Stimulated activated CD4-positive, alpha-beta T cell treated with anti-CD3 and anti-CD28 coated beads, TNF-alpha, amount 100 ng/mL, for 1 hour (primary cell): Measurements from ENCODE around the gene MROH8.

Source experiments
- DNase-seq, 3 donors: peaks; one replicate each; pipeline ENCODE4 v3.0.0-alpha.2; 2020; ENCODE audit warnings: low read depth in 3 of 3, low spot score in 1 of 3

Gene MROH8

GRCh38 chr20:37178839-37179682 is at the start of gene MROH8, which contains the start of gene RPN2:
TSS of gene MROH8 (minus strand) at chr20:37179548.
TSS of gene RPN2 (plus strand) at chr20:37179330. CDS start at chr20:37179357, 27 bp downstream.
- DNase-seq, result peak; percentile 84 to 89 (median 84)

DNA sequence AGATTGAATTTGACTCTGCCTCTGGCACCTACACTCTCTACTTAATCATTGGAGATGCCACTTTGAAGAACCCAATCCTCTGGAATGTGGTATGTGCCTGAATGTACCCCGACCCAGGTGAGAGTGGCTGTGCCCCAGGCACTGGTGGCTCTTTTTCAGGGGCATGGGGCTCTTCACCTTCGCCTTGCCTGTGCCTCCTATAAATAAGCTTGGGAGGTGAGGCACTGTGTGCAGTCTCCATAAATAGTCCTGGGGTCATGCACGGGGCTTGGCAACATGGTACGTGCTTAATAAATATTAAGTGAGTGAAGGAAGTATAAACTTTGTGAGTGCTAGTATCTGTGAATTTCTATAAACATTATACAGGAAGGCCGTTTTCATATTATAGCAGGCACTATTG is 49.3 kb upstream of the MROH8 start:
- DNase-seq, result no peak

DNA sequence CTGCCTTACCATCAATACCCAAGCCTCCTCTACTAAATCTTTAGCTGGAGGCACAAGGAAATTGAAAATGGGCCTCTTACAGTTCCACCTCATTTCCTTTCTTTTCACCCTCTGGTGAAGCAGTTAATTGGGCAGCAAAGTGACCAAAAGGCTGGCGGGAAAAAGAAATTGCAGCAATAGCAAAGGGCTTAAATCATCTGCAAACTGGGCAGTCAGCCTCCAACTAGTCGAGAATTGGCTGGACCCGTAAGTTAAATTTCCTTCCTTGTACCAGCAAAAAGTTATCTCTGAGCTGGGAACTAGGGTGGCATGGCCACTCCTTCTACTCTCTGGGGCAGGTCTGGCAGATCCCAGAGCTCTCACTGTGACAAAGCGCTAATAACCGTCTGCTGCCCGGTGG is 48.7 kb upstream of the MROH8 start:
- no peak for DNase-seq

DNA sequence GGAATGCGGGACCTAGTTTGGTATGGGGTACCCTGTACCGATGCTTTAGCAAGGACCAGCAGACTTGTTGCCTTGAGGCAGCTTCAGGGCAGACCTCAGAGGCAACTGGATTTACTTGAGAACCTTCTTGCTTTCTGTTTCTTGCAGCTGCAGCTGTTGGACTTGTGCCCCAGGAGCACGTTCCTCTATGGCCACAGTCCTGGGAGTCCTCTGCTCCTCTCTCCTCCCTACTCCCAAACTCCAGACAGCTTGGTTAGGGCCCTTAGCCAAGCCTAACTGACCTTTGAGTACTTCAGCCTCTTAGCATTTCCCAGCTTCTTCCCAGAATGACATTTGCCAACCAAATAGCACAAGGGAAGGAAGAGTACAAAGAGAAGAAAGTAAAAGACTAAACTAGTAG is 47.5 kb upstream of the MROH8 start:
- no peak for DNase-seq

DNA sequence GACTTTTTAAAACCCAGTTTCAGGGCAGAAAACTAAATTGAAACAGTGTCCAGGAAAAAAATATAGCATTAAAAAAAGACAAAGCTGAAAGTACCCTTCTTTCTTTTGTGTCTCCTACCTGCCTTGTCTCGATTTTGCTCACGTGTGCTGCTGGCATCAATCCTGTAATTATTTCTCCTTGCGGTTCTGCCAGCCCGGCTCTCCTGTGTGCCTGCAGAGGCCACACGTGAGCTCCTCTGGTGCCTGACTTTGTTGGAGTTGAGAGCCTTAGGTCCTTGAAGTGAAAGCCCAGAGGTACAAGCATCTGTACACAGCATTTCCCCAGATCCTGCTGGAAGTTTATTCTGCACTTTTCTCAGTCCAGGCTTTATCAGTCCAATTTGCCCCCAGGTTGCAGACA is 45.8 kb upstream of the MROH8 start:
- no peak for DNase-seq

DNA sequence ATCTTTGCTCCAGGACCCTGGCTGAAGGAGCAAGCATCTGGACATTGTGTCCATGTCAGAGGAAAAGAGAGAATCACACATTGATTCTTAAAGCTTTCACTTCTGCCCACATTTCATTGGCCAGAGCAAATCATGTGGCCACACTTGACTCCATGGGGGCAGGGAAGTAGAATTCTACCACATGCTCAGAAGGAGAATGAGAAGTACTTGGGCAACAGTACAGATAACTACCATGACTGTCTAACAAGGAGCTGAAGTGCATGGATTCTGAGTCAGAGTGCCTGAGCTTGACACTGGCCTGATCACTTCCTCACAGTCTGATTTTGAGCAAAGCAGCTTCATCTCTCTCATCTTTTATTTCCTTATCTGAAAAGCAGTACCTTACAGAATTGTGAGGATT is 43.7 kb upstream of the MROH8 start:
- no peak for DNase-seq

DNA sequence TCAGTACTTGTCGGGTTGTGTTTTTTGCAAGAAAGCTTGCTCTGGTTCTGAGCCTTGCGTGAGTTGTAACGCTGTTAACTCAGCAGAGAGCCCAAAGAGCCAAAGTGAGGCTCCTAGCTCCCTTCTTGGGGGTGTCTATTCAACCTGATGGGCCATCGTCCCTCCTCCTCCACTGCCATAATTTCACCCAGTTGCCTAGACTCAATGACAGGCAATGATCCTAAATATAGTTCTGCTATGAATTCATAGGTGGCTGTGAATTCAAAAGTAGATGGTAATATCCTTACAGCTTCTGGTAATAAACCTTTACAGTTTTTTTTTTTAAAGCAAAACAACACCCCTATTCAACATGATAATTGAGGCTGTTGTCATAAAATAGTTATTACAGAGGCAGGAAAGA is 42.7 kb upstream of the MROH8 start:
- no peak for DNase-seq

GRCh38 chr20:37220731-37221130 is 41.4 kb upstream of the MROH8 start:
- DNase-seq, result no peak

DNA sequence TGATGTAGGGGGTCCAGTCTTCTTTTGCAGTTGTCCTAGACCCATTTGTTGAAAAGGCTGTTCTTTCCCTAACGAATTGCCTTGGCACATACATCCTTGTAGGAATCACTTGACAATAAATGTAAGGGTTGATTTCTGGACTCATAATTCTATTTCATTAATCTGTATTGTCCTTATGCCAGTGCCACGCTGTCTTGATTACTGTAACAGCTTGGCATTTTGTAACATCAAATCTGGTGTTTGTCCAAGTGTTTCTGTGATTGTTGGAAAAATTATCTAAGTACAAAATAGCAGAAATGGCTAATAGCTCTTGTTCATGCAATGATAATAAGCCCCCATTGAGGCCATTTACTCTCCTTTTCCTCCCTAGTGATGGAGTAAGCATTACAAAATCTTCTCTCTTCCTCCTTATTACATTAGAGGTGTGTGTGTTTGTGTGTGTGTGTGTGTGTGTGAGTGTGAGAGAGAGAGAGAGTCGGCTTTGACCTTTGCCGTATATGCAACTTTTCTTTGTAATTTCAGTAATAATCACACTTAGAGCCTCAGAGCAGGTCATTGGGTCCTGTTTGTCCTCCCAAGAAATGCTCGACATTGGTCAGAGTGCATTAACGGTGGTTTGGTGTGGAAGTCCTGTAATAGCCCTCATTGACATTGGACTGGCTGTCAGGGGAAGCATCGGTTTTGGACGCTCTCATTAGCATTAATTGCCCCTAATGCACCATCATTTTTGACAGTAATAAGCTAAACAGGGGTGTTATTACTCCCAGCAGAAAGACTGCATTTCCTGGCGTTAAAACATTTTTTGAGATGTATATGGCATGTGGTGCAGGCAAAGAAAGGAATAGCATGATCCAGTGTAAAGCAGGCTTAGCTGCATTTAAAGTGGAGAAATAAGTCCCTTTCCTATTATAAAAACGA is 40.7 kb upstream of the MROH8 start:
- DNase-seq, result no peak

DNA sequence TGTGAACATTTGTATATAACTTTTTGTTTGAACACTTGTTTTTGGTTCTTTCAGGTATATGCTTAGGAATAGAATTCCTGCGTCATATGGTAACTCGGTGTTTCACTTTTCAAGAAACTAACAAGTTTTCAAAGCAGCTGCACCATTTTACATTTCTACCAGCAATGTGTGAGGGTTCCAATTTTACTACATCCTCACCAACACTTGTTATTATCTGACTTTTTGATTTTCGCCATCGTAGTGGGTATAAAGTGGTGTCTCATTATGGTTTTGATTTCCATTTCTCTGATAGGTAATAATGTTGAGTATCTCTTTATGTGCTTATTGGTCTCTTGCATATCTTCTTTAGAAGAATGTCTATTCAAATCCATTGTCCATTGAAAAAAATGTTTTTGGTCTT is 39.6 kb upstream of the MROH8 start:
- DNase-seq, result no peak

GRCh38 chr20:37218441-37218840 is 39.1 kb upstream of the MROH8 start:
- DNase-seq, result no peak

- DNase-seq, result no peak
Measured at GRCh38 chr20:37209661-37210314, 30.4 kb upstream of the MROH8 start.

DNA sequence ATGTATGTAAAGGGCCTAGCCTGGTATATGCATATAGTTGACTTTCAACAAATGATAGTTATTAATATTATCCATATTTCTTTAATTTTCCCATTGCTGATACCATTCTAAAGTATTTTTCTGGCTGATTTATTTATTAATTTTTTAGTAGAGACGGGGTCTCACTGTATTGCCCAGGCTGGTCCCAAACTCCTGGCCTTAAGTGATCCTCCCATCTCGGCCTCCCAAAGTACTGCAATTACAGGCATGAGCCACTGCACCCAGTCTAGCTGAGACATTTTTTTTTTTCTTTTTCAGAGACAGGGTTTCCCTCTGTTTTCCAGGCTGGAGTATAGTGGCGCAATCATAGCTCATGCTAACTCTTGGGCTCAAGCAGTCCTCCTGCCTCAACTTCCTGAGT is 29.8 kb upstream of the MROH8 start:
- no peak for DNase-seq

DNA sequence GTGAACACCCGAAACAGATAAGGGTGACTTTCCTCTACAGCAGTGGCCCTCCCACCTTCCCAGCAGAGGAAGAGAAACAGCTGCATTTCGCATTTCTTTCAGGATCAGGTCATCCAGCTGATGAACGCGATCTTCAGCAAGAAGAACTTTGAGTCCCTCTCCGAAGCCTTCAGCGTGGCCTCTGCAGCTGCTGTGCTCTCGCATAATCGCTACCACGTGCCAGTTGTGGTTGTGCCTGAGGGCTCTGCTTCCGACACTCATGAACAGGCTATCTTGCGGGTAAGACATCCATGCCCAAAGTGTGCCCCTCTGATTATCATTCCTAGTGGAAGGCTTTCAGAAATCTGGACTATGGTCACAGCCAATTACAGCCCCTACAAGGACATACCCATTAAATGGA is 27.8 kb upstream of the MROH8 start:
- no peak for DNase-seq

- DNase-seq, result no peak
Measured at GRCh38 chr20:37205794-37206193, 26.4 kb upstream of the MROH8 start.

- no peak for DNase-seq
Measured at GRCh38 chr20:37205130-37205529, 25.8 kb upstream of the MROH8 start.

DNA sequence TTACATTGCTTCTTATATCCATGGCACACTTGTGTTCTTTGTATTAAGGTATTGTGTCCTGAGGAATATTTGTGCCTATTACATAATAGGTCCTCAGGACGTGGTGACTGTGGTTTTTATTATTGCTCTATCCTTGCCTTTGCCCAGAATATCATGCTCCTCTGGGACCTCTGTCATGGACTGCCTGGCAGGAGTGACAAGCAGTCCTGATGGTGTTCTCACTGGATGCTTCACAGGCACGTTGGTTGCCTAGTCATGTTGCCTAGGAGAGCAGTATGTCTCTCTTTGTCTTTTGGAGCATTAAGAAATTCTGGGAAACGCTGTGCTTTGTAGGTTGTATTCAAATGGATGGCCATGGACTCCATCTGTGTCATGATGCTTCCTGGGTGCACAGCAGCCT is 24.7 kb upstream of the MROH8 start:
- no peak for DNase-seq

DNA sequence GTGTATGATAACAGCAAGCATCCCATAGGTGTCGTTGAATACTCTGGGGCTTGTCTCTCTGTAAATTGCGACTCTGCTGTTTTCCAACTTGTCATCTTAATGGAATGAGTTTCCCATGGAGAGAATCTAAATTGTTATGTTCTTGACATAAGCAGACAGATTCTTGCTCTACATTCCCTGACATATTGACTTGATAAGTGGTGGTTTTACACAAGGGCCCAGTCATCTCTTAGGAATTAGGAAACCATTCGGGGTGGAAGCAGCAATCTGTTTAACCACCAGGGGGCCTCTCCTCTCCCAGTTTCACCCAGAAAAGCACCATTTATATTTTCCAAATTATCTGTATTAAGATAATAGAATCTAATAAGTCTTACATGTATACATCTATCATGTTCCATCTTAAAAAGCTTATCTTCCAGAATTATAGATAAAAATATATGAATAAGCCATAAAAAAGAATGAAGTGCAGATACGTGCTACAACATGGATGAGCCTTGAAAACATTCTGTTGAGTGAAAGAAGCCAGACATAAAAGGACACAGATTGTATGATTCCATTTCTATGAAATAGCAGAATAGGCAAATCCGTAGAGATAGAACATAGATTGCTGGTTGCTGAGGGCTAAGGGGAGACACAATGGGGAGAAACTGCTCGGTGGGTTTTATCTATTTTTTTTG is 23.1 kb upstream of the MROH8 start:
- no peak for DNase-seq

DNA sequence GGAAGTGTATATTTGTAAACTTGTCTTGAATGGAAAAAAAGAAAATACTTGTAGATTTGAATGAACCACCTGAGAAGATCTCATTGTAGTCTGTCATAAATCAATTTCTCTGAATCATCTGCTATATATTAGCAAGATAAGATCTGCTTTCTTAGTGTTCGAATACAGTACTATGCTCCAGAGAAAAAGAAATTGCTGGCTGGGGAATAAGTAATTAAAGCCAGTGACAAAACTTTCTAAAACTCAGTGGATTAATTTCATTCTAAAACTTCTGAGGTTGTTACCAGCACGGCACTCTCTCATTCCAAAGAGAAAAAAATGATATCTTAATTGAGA is 22.4 kb upstream of the MROH8 start:
- no peak for DNase-seq

- DNase-seq, result no peak
Measured at GRCh38 chr20:37200926-37201826, 21.8 kb upstream of the MROH8 start.
